ENCODE results near the gene IFT88. TPM values are rescaled to one million over a fixed set of nuclear protein-coding genes. Genes with fewer than 3 reads are reported as not detected.
A peak's percentile ranks its signal among the peaks of the same experiment; 100 is the strongest.

IFT88 gene
- total RNA-seq, 1 experiment from 2014 or later = 11.9 TPM

- H3K9ac ChIP-seq (ENCODE audit: low read length) = no peak overlapping the region
- H2AFZ ChIP-seq (ENCODE audit: low read length) = no peak overlapping the region
- no peaks in the 10 kb centered on the region for H3K79me2 ChIP-seq (ENCODE audit: low read length)
- POLR2A ChIA-PET (ENCODE audit: unreplicated experiment) = no interaction called here
- DNase-seq (no peak), ATAC-seq (no peak)
- CTCF ChIA-PET = no interaction called here
- intact Hi-C loops (cut with micrococcal nuclease) = no loop called here
- no TSS peak for BruUV-seq (replicated peaks)
- peaks cover 23% of the 10 kb centered on the region; the same call in 1 of the 2 replicates for H3K9me3 ChIP-seq (ENCODE audit: low read length)
- H3K4me3 ChIP-seq (ENCODE audit: low read length) = no peak overlapping the region
- H3K4me1 ChIP-seq (ENCODE audit: insufficient read depth, low read length) = peaks cover 4% of the 10 kb centered on the region; the same call in 1 of the 2 replicates
- H3K27ac ChIP-seq (ENCODE audit: low read length) = no peak overlapping the region
- H3K4me2 ChIP-seq (ENCODE audit: low read length) = no peak overlapping the region
- no peaks in the 10 kb centered on the region for H3K9me2 ChIP-seq (replicated peaks; ENCODE audit: low read length)
- H3K27me3 ChIP-seq (ENCODE audit: low read length) = no peaks in the 10 kb centered on the region
- no peaks in the 10 kb centered on the region for H3F3A ChIP-seq (ENCODE audit: low read length, unreplicated experiment)
- H3K36me3 ChIP-seq (ENCODE audit: low read depth, low read length) = peaks cover 6% of the 10 kb centered on the region; the same call in 1 of the 2 replicates
- no peak for TF ChIP-seq EZH2phosphoT487 (IDR thresholded peaks at IDR 0.05; ENCODE audit: borderline replicate concordance, low read length)
- TF ChIP-seq, protein P1, sequence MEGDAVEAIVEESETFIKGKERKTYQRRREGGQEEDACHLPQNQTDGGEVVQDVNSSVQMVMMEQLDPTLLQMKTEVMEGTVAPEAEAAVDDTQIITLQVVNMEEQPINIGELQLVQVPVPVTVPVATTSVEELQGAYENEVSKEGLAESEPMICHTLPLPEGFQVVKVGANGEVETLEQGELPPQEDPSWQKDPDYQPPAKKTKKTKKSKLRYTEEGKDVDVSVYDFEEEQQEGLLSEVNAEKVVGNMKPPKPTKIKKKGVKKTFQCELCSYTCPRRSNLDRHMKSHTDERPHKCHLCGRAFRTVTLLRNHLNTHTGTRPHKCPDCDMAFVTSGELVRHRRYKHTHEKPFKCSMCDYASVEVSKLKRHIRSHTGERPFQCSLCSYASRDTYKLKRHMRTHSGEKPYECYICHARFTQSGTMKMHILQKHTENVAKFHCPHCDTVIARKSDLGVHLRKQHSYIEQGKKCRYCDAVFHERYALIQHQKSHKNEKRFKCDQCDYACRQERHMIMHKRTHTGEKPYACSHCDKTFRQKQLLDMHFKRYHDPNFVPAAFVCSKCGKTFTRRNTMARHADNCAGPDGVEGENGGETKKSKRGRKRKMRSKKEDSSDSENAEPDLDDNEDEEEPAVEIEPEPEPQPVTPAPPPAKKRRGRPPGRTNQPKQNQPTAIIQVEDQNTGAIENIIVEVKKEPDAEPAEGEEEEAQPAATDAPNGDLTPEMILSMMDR (conservative IDR thresholded peaks at IDR 0.05; ENCODE audit: low read depth, low read length) = no peak
- TF ChIP-seq EZH2 (IDR thresholded peaks at IDR 0.05; ENCODE audit: low read length, unreplicated experiment) = no peak
- no peaks in the 10 kb centered on the region for H4K20me1 ChIP-seq (ENCODE audit: low read length)
Observed at GRCh38 chr13:20561741-20562140, 5.2 kb upstream of the IFT88 start.

DNA sequence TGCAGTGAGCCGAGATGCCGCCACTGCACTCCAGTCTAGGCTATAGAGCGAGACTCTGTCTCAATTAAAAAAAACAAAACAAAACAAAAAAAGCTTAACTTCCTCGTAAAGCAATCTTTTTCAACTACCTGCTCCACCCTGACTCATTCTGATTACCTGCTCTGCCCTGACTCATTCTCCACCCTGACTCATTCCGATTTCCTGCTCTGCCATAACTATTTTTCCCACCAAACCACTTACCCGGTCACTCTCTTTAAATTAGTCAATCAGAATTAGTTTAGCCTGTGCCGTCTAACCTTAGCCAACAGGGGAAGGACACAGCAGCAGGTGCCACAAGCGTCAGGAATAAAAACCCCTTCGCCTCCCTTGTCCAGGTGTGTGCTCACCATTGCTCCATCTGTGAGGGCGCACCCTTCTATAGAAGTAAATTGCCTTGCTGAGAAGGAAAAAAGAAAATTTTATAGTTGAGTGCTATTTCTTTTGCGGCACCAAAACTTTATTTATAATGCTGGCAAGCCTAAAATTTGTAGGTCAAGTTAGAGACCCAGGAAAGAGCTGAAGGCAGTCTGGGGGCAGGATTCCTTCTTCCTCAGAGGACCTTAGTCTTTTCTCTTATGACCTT, 1.7 kb upstream of the IFT88 start:
- H3K79me2 ChIP-seq (ENCODE audit: low read length) = peaks cover 9% of the 10 kb centered on the region
- H3K9me2 ChIP-seq (replicated peaks; ENCODE audit: low read length) = no peaks in the 10 kb centered on the region
- no peak overlapping the region for H3K4me2 ChIP-seq (ENCODE audit: low read length)
- ChIA-PET CTCF (no interaction called here), POLR2A (ENCODE audit: unreplicated experiment) (no interaction called here)
- peaks cover 23% of the 10 kb centered on the region; the same call in 1 of the 2 replicates for H3K9me3 ChIP-seq (ENCODE audit: low read length)
- H2AFZ ChIP-seq (ENCODE audit: low read length) = no peak overlapping the region
- intact Hi-C loops (cut with micrococcal nuclease) = loop anchor here (5.0 kb wide), 3 partner anchors 68 to 373 kb away; partner anchors contain the start of genes GJB2 and IL17D
- no peak overlapping the region for H3K27ac ChIP-seq (ENCODE audit: low read length)
- H3K9ac ChIP-seq (ENCODE audit: low read length) = no peak overlapping the region
- peak; percentile 40 for DNase-seq
- H3K4me3 ChIP-seq (ENCODE audit: low read length) = no peak overlapping the region
- H3K4me1 ChIP-seq (ENCODE audit: insufficient read depth, low read length) = peaks cover 13% of the 10 kb centered on the region
- H3F3A ChIP-seq (ENCODE audit: low read length, unreplicated experiment) = no peaks in the 10 kb centered on the region
- TF ChIP-seq EZH2 (IDR thresholded peaks at IDR 0.05; ENCODE audit: low read length, unreplicated experiment) (no peak), EZH2phosphoT487 (IDR thresholded peaks at IDR 0.05; ENCODE audit: borderline replicate concordance, low read length) (no peak)
- TF ChIP-seq, protein P1 (conservative IDR thresholded peaks at IDR 0.05; ENCODE audit: low read depth, low read length) = no peak
- BruUV-seq (replicated peaks) = no TSS peak
- ATAC-seq = no peak
- no peaks in the 10 kb centered on the region for H4K20me1 ChIP-seq (ENCODE audit: low read length)
- H3K27me3 ChIP-seq (ENCODE audit: low read length) = no peaks in the 10 kb centered on the region
- peaks cover 6% of the 10 kb centered on the region; the same call in 1 of the 2 replicates for H3K36me3 ChIP-seq (ENCODE audit: low read depth, low read length)

DNA sequence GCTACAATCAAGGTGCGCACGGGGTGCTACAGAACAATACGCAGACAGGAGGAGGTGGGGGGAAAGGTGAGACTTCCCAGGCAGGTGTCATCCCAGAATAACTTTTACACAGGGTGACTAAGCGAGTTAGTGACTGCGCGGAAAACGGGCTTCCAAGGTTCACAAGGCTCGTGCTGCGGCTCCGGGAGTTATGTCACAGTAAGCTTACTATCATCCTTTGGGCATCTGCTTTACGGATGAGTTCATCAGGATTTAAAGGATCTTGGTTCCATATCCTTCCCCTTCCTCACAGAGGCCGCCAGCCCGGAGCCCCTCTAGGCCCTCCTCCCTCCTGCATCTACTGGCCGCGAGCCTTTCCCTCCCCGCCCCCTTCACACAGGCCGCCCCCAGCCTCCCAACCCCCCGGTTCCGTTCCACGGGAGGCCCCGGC, 474 bp upstream of the IFT88 start:
- H3K9me3 ChIP-seq (ENCODE audit: low read length) = peaks cover 23% of the 10 kb centered on the region; the same call in 1 of the 2 replicates
- intact Hi-C loops (cut with micrococcal nuclease) = loop anchor here (5.0 kb wide), 3 partner anchors 69 to 374 kb away; partner anchors contain the start of genes GJB2 and IL17D
- peak overlapping the region; percentile 90 for H3K4me2 ChIP-seq (ENCODE audit: low read length)
- no peaks in the 10 kb centered on the region for H4K20me1 ChIP-seq (ENCODE audit: low read length)
- TSS peak; percentile 92 for BruUV-seq (replicated peaks)
- H3F3A ChIP-seq (ENCODE audit: low read length, unreplicated experiment) = no peaks in the 10 kb centered on the region
- peaks cover 13% of the 10 kb centered on the region for H3K4me1 ChIP-seq (ENCODE audit: insufficient read depth, low read length)
- TF ChIP-seq, protein P1 (conservative IDR thresholded peaks at IDR 0.05; ENCODE audit: low read depth, low read length) = no peak
- no peak for TF ChIP-seq EZH2phosphoT487 (IDR thresholded peaks at IDR 0.05; ENCODE audit: borderline replicate concordance, low read length)
- no peak for TF ChIP-seq EZH2 (IDR thresholded peaks at IDR 0.05; ENCODE audit: low read length, unreplicated experiment)
- peak overlapping the region; percentile 75 for H3K9ac ChIP-seq (ENCODE audit: low read length)
- H3K79me2 ChIP-seq (ENCODE audit: low read length) = peaks cover 9% of the 10 kb centered on the region
- H3K9me2 ChIP-seq (replicated peaks; ENCODE audit: low read length) = no peaks in the 10 kb centered on the region
- peak overlapping the region; percentile 87 for H3K27ac ChIP-seq (ENCODE audit: low read length)
- POLR2A ChIA-PET (ENCODE audit: unreplicated experiment) = no interaction called here
- CTCF ChIA-PET = interaction anchor here (0.6 kb wide), 1 partner anchor 228 kb away, joined by 4 read pairs; no protein-coding TSS in a partner anchor
- H3K4me3 ChIP-seq (ENCODE audit: low read length) = peak overlapping the region; percentile 77
- ATAC-seq (peak; percentile 57), DNase-seq (peak; percentile 89)
- H3K27me3 ChIP-seq (ENCODE audit: low read length) = no peaks in the 10 kb centered on the region
- H2AFZ ChIP-seq (ENCODE audit: low read length) = peak overlapping the region; percentile 80
- peaks cover 6% of the 10 kb centered on the region; the same call in 1 of the 2 replicates for H3K36me3 ChIP-seq (ENCODE audit: low read depth, low read length)
